Thymus (tissue), 14 donors: ENCODE measurements around the gene STEAP3. TPM values are rescaled to one million over a fixed set of nuclear protein-coding genes. Genes with fewer than 3 reads are reported as not detected.

Experiments
- DNase-seq, 9 donors: peaks; one replicate each; pipeline ENCODE4 v3.0.0-alpha.2; 2013; ENCODE audit warnings: low spot score in 9 of 9, low read depth in 6 of 9, missing footprints in 1 of 9
- H3K27ac ChIP-seq, 2 donors: one replicate each; pipeline ENCODE4 v1.5.1; 2013; ENCODE audit warnings: control low read depth in 1 of 2, low read depth in 1 of 2, low read length in 1 of 2, mild to moderate bottlenecking in 1 of 2, moderate library complexity in 1 of 2
- H3K27me3 ChIP-seq, 2 donors: one replicate each; pipeline ENCODE4 v1.5.1; 2013; ENCODE audit warnings: low read length in 1 of 2; ENCODE audit not compliant: control insufficient read depth in 2 of 2, insufficient read depth in 1 of 2
- H3K36me3 ChIP-seq, 2 donors: one replicate each; pipeline ENCODE4 v1.5.1; 2013; ENCODE audit warnings: low read length in 1 of 2, mild to moderate bottlenecking in 1 of 2, moderate library complexity in 1 of 2; ENCODE audit not compliant: control insufficient read depth in 2 of 2, insufficient read depth in 2 of 2
- H3K4me1 ChIP-seq, 2 donors: one replicate each; pipeline ENCODE4 v1.5.1; 2013; ENCODE audit warnings: low read length in 2 of 2; ENCODE audit not compliant: control insufficient read depth in 2 of 2, insufficient read depth in 2 of 2
- H3K4me3 ChIP-seq, 2 donors: one replicate each; pipeline ENCODE4 v1.5.1; 2013; ENCODE audit warnings: low read length in 2 of 2, control low read depth in 1 of 2, mild to moderate bottlenecking in 1 of 2
- H3K9me3 ChIP-seq, 2 donors: one replicate each; pipeline ENCODE4 v1.5.1; 2013; ENCODE audit warnings: low read length in 1 of 2, mild to moderate bottlenecking in 1 of 2; ENCODE audit not compliant: control insufficient read depth in 2 of 2, insufficient read depth in 1 of 2
- WGBS: extraction: QIAGEN DNeasy Blood & Tissue Kit; methylation state at CpG from one replicate; pipeline ENCODE4 v1.1.7; 2013; 5-methylcytosine and 5-hydroxymethylcytosine counted together
- long read RNA-seq, 10 donors: transcript quantifications; one replicate each; lab custom pipeline, GENCODE V29; 2026
- polyA plus RNA-seq: library from polyadenylated mRNA; stranded (reverse); fragments of 200-250 nt; gene quantifications from one replicate; pipeline ENCODE4 v1.2.3, GENCODE V29; 2013
- total RNA-seq: library from RNA; stranded (reverse); fragments of 120-200 nt; gene quantifications from one replicate; pipeline ENCODE4 v1.2.4, GENCODE V29; 2013
- donor health status: healthy.

Gene STEAP3
- 0.90 TPM for total RNA-seq
- 5.5 TPM for polyA plus RNA-seq
- long read RNA-seq, donor 1: 0 reads
- long read RNA-seq, donor 2, partial matches to known transcripts: 0 of 2 reads
- long read RNA-seq, donor 2, other reads (novel, unspliced or antisense): 0 of 2 reads
- long read RNA-seq, donor 3: 0 reads
- long read RNA-seq, donor 4, partial matches to known transcripts: 0 of 1 reads
- long read RNA-seq, donor 4, other reads (novel, unspliced or antisense): 0 of 1 reads
- long read RNA-seq, donor 5, full-length matches to known transcripts: 1 of 1 reads
- long read RNA-seq, donor 5, partial matches to known transcripts: 0 of 1 reads
- long read RNA-seq, donor 5, other reads (novel, unspliced or antisense): 0 of 1 reads
- long read RNA-seq, donor 6: 0 reads
- long read RNA-seq, donor 7: 0 reads
- long read RNA-seq, donor 8: 0 reads
- long read RNA-seq, donor 9: 0 reads
- long read RNA-seq, donor 10: 0 reads

GRCh38 chr2:119223521-119224390 is at the start of gene STEAP3:
TSS of gene STEAP3 (plus strand) at chr2:119223834. CDS start at chr2:119231013, 7,179 bp downstream.
- Histone ChIP-seq H3K9me3 (no peaks in the 10 kb centered on the region), H3K4me1 (no peaks in the 10 kb centered on the region), H3K36me3 (no peaks in the 10 kb centered on the region), H3K4me3 (peak within 1 kb of the TSS in 1 of 2 donors; percentile 30), H3K27me3 (peaks cover 31 to 52% of the 10 kb centered on the region in 2 donors), H3K27ac (no peak within 1 kb of the TSS)
- no peak for DNase-seq
- WGBS: 1% methylated on average over 89 of the region's 89 CpGs

GRCh38 chr2:119174216-119174992 is 49.2 kb upstream of the STEAP3 start:
- no peaks in the 10 kb centered on the region for H3K27me3 ChIP-seq
- H3K4me1 ChIP-seq: no peaks in the 10 kb centered on the region
- H3K4me3 ChIP-seq: no peak overlapping the region
- no peak overlapping the region for H3K27ac ChIP-seq
- DNase-seq: peak in 3 of 9 donors; percentile 13 to 36 (median 21)
- no peaks in the 10 kb centered on the region for H3K9me3 ChIP-seq
- H3K36me3 ChIP-seq: no peaks in the 10 kb centered on the region
- WGBS: 70% methylated on average over 22 of the region's 22 CpGs

GRCh38 chr2:119174993-119175347 is 48.7 kb upstream of the STEAP3 start:
- H3K27ac ChIP-seq: no peak overlapping the region
- WGBS: 95% methylated on average over 6 of the region's 6 CpGs
- DNase-seq: no peak
- no peaks in the 10 kb centered on the region for H3K4me1 ChIP-seq
- no peaks in the 10 kb centered on the region for H3K9me3 ChIP-seq
- no peak overlapping the region for H3K4me3 ChIP-seq
- H3K36me3 ChIP-seq: no peaks in the 10 kb centered on the region
- no peaks in the 10 kb centered on the region for H3K27me3 ChIP-seq

- no peak overlapping the region for H3K27ac ChIP-seq
- H3K27me3 ChIP-seq: no peaks in the 10 kb centered on the region
- DNase-seq: no peak
- no peaks in the 10 kb centered on the region for H3K36me3 ChIP-seq
- no peaks in the 10 kb centered on the region for H3K4me1 ChIP-seq
- 93% methylated on average over 10 of the region's 10 CpGs for WGBS
- H3K4me3 ChIP-seq: no peak overlapping the region
- no peaks in the 10 kb centered on the region for H3K9me3 ChIP-seq
Observed at GRCh38 chr2:119175517-119175916, 48.1 kb upstream of the STEAP3 start.

- Histone ChIP-seq H3K27me3 (no peaks in the 10 kb centered on the region), H3K9me3 (no peaks in the 10 kb centered on the region), H3K36me3 (no peaks in the 10 kb centered on the region), H3K4me3 (no peak overlapping the region), H3K4me1 (no peaks in the 10 kb centered on the region), H3K27ac (no peak overlapping the region)
- WGBS: 94% methylated on average over 12 of the region's 12 CpGs
- DNase-seq: no peak
Observed at GRCh38 chr2:119177171-119177837, 46.3 kb upstream of the STEAP3 start.

GRCh38 chr2:119177838-119178190 is 45.8 kb upstream of the STEAP3 start:
- H3K4me3 ChIP-seq: no peak overlapping the region
- 77% methylated on average over 4 of the region's 4 CpGs for WGBS
- no peaks in the 10 kb centered on the region for H3K4me1 ChIP-seq
- no peaks in the 10 kb centered on the region for H3K27me3 ChIP-seq
- no peaks in the 10 kb centered on the region for H3K9me3 ChIP-seq
- no peaks in the 10 kb centered on the region for H3K36me3 ChIP-seq
- DNase-seq: no peak
- no peak overlapping the region for H3K27ac ChIP-seq

GRCh38 chr2:119178776-119179175 is 44.9 kb upstream of the STEAP3 start:
- Histone ChIP-seq H3K4me3 (no peak overlapping the region), H3K27ac (no peak overlapping the region), H3K4me1 (no peaks in the 10 kb centered on the region), H3K9me3 (no peaks in the 10 kb centered on the region), H3K36me3 (no peaks in the 10 kb centered on the region), H3K27me3 (no peaks in the 10 kb centered on the region)
- 94% methylated on average over 6 of the region's 6 CpGs for WGBS
- DNase-seq: no peak

- Histone ChIP-seq H3K27me3 (no peaks in the 10 kb centered on the region), H3K27ac (no peak overlapping the region), H3K4me1 (no peaks in the 10 kb centered on the region), H3K9me3 (no peaks in the 10 kb centered on the region), H3K36me3 (no peaks in the 10 kb centered on the region), H3K4me3 (no peak overlapping the region)
- 88% methylated on average over 2 of the region's 2 CpGs for WGBS
- DNase-seq: no peak
Observed at GRCh38 chr2:119179202-119179601, 44.4 kb upstream of the STEAP3 start.
